GM12874 (cell line): Measurements from ENCODE around the gene FAM168B.

Experiments
- CTCF ChIP-seq: IDR thresholded peaks from 2 replicates; pipeline ENCODE4 v1.5.1; 2011; ENCODE audit warnings: low read depth, mild to moderate bottlenecking, control low read depth, low read length, moderate library complexity; ENCODE audit not compliant: insufficient read depth

The FAM168B gene

GRCh38 chr2:131043199-131044074, 49.8 kb downstream of the FAM168B start:
- no peak for TF ChIP-seq CTCF

- no peak for TF ChIP-seq CTCF
These were observed 51.0 kb downstream of the FAM168B start for GRCh38 chr2:131042148-131042775.

- TF ChIP-seq CTCF, result no peak
These were observed 51.7 kb downstream of the FAM168B start for GRCh38 chr2:131041402-131042147.

DNA sequence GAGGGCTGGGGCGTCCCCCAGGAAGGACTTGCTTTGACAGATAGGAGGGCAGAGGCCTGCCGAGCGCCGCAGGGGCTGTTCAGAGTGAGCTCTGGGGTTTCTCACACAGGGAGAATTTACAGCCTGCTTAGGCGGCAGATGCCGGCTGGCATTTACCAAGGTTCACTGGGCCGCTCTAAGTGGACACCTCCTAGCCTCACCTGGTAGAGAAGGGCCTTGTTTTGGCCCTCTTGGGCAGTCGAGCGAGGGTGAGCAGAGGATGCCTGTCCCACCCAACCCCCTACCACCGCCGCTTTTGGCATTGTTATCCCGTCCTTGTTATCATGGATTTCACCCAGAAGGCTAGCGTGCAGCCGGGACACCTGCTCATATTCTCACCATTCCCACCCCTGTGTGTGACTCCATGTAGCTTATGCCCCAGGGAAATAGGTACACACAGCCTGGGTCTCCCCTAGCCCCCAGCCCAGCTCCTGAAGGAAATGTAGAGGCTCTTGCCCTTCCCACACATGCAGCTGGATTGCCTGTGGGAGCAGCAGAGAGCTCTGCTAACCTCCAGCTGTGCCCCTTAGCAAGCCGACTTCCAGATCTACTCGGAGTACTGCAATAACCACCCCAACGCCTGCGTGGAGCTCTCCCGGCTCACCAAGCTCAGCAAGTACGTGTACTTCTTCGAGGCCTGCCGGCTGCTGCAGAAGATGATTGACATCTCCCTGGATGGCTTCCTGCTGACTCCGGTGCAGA, 52.4 kb downstream of the FAM168B start:
- no peak for TF ChIP-seq CTCF

- TF ChIP-seq CTCF, result no peak
These were observed 53.2 kb downstream of the FAM168B start for GRCh38 chr2:131039908-131040660.

DNA sequence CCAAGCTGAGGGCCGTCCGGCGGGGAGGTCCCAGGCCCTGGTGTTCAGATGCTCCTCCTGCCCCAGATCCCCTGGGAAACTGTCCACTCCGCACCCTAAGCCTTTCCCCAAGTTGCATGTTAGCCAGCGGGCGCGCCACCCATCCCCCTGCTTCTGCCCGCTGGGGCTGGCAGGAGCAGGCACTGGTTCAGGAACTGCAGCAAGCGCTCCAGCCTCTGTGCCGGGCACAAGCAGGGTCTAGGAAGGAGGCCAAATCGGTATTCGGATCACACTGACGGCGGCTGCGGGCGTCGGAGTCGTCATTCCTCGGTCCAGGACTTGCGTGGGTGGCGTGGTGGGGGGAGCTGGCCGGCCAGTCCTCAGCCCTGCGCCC, 53.7 kb downstream of the FAM168B start:
- TF ChIP-seq CTCF, result no peak
